ENCODE measurements around the gene ALK. TPM values are rescaled to one million over a fixed set of nuclear protein-coding genes. Genes with fewer than 3 reads are reported as not detected.

The ALK gene
- total and polyA plus RNA-seq, 10 of the 15 experiments (the other 5 are each of a cell fraction or from before 2014, with no cell fraction given), result 0.11 TPM; not detected in 9

DNA sequence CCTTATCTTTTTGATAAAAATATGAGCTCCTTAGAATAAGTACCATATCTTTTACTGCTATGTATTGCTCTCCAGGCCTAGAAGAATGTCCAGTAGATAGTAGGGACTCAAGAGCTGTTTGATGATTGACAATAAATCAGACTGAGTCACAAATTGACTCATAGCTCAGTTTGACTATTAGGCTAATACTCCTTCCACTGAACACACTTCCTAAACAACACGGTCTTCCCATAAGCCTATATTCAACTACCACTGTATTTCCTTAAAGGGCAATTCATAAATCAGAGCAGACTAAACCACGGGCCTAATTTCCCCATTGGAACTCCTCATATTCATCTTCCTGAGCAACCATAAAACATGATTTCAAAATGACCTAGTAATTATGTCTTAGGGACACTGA lies 258.5 kb downstream of the ALK start (continued):
- no peak for TF ChIP-seq ESRRA (IDR thresholded peaks at IDR 0.05; ENCODE audit: low read length)
- no peak for TF ChIP-seq CTCF (IDR thresholded peaks at IDR 0.05 in 2 of 3, conservative IDR thresholded peaks at IDR 0.05 in 1 of 3; ENCODE audit: control insufficient read depth in 2 of 3, extremely low read depth in 1 of 3, insufficient read depth in 1 of 3, low read depth in 3 of 3, low read length in 3 of 3)

- FAIRE-seq, result no peak
- no peaks in the 10 kb centered on the region for H4K20me1 ChIP-seq (ENCODE audit: control insufficient read depth, insufficient read depth)
- ATAC-seq, result no peak
- H2AFZ ChIP-seq (ENCODE audit: control insufficient read depth, low read depth, low read length), result no peak overlapping the region
- CTCF ChIA-PET, result no interaction called here
- H3K9me3 ChIP-seq (replicated peaks; ENCODE audit: control insufficient read depth, insufficient read depth, low read length), result no peaks in the 10 kb centered on the region
- H3K4me2 ChIP-seq (ENCODE audit: control insufficient read depth, insufficient read depth), result no peak overlapping the region
- RAD21 ChIA-PET (ENCODE audit: unreplicated experiment), result no interaction called here
- H3K27me3 ChIP-seq (replicated peaks in 1 of 2; ENCODE audit: control insufficient read depth in 2 of 2, insufficient read depth in 2 of 2, low read length in 1 of 2), result no peaks in the 10 kb centered on the region; a peak in 1 of 4 replicates
- no peak for DNase-seq (ENCODE audit: low read depth, low spot score)
- H3K79me2 ChIP-seq (ENCODE audit: control insufficient read depth, insufficient read depth, low read length), result no peaks in the 10 kb centered on the region
- POLR2A ChIA-PET, result no interaction called here
- no TSS peak for BruUV-seq (replicated peaks)
- intact Hi-C loops (cut with micrococcal nuclease; ENCODE audit: unreplicated experiment) (no loop called here), in situ Hi-C loops (cut with MboI) (no loop called here)
- H3K9ac ChIP-seq (ENCODE audit: control insufficient read depth, insufficient read depth, low read length), result no peak overlapping the region
- H3K36me3 ChIP-seq (ENCODE audit: control insufficient read depth in 2 of 2, insufficient read depth in 2 of 2, low read length in 1 of 2), result no peaks in the 10 kb centered on the region
- SMC1A ChIA-PET (ENCODE audit: uncharacterized antibody, unreplicated experiment), result interaction anchor here (0.6 kb wide), 1 partner anchor 16 kb away, joined by 3 read pairs; no protein-coding TSS in a partner anchor
- no peak overlapping the region for H3K27ac ChIP-seq (ENCODE audit: control insufficient read depth, insufficient read depth)
- no peak for TF ChIP-seq ESRRA (IDR thresholded peaks at IDR 0.05; ENCODE audit: low read length)
- TF ChIP-seq SMARCA5 (IDR thresholded peaks at IDR 0.05), result no peak
- TF ChIP-seq, protein P1, sequence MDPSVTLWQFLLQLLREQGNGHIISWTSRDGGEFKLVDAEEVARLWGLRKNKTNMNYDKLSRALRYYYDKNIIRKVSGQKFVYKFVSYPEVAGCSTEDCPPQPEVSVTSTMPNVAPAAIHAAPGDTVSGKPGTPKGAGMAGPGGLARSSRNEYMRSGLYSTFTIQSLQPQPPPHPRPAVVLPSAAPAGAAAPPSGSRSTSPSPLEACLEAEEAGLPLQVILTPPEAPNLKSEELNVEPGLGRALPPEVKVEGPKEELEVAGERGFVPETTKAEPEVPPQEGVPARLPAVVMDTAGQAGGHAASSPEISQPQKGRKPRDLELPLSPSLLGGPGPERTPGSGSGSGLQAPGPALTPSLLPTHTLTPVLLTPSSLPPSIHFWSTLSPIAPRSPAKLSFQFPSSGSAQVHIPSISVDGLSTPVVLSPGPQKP (IDR thresholded peaks at IDR 0.05; ENCODE audit: low read depth, low read length), result no peak
- TF ChIP-seq RELA (IDR thresholded peaks at IDR 0.05; ENCODE audit: borderline replicate concordance, partially characterized antibody), result no peak
- no peak for TF ChIP-seq CREM (IDR thresholded peaks at IDR 0.05; ENCODE audit: low read depth)
- H3K4me1 ChIP-seq (ENCODE audit: control insufficient read depth, insufficient read depth, low read length), result no peaks in the 10 kb centered on the region
- WGBS (ENCODE audit: insufficient coverage, insufficient replicate concordance, low lambda C conversion rate, missing lambda C conversion rate), result 0% methylated on average over 2 of the region's 2 CpGs
- H3K4me3 ChIP-seq, result no peak overlapping the region
Observed at GRCh38 chr2:29660201-29660600, 261.2 kb downstream of the ALK start.

Data from GM12878 (cell line).